BLaER1 treated with 17β-estradiol and CSF1 and Interleukin-3, amounts not matched to agents 10 nM and 100 nM (cell line): Measurements from ENCODE around the gene PMEPA1.
A peak's percentile ranks its signal among the peaks of the same experiment; 100 is the strongest.

ENCODE experiments used
- H3K27ac ChIP-seq, 11 experiments: shearing (Covaris generic); formaldehyde crosslinking; 2 replicates each; pipeline ENCODE4 v1.8.1; 2022
- H3K27me3 ChIP-seq, 11 experiments: shearing (Covaris generic); formaldehyde crosslinking; 2 replicates each; pipeline ENCODE4 v1.8.1; 2022
- H3K36me3 ChIP-seq, 11 experiments: shearing (Covaris generic); formaldehyde crosslinking; 2 replicates each; pipeline ENCODE4 v1.8.1; 2022
- H3K4me1 ChIP-seq, 10 experiments: shearing (Covaris generic); formaldehyde crosslinking; 2 replicates each; pipeline ENCODE4 v1.8.1; 2022
- H3K4me2 ChIP-seq, 11 experiments: shearing (Covaris generic); formaldehyde crosslinking; 2 replicates each; pipeline ENCODE4 v1.8.1; 2022
- H3K4me3 ChIP-seq, 10 experiments: shearing (Covaris generic); formaldehyde crosslinking; 2 replicates each; pipeline ENCODE4 v1.8.1; 2022
- H3K9ac ChIP-seq, 11 experiments: shearing (Covaris generic); formaldehyde crosslinking; 2 replicates each; pipeline ENCODE4 v1.8.1; 2022
- H3K9me3 ChIP-seq, 11 experiments: shearing (Covaris generic); formaldehyde crosslinking; replicated peaks in 1 of 11; 2 replicates each; pipeline ENCODE4 v1.8.1; 2022
- H4K20me1 ChIP-seq, 11 experiments: shearing (Covaris generic); formaldehyde crosslinking; 2 replicates each; pipeline ENCODE4 v1.8.1; 2022
- Cebpa-rat ChIP-seq, 11 experiments: shearing (Covaris generic); IDR thresholded peaks; 2 replicates each; pipeline ENCODE4 v1.8.1; 2022

The PMEPA1 gene

DNA sequence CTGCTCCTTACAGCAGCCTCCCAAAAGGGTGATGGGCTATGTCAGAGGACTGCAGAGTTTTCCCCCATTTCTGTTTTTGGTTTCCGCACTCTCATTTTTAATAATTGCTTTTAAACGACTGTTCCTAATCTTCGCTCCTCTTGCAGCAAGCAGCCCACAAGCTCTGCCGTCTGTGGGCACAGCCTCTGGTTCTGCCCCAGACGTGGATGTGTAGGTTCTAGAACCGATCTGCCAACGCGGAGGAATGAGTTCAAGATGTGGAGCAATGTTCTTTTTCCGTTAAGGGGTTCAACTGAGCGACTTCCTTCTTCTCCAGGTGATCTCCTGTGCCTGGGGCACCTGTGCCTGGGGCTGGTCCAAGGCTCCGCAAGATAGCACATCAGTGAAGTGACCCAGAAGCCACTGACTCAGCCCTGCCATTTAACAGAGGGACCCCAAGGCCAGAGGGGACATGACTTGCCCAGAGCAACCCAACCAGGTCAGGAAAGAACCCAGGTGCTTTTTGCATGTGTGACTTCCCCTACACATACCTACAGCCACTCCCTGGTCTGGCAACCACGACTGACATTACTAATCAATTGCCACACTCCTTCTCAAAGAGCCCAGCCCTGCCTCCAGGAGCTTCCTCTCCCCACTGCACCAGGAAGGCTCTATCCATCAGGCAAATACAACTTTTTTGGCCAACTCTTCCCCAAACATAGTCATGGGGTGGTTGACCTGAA is 22.7 kb downstream of the PMEPA1 start:
- no peaks in the 10 kb centered on the region for H3K9me3 ChIP-seq
- peaks cover 91 to 100% (median 100%) of the 10 kb centered on the region in 10 experiments for H3K4me1 ChIP-seq
- peaks cover 0 to 100% (median 91%) of the 10 kb centered on the region in 11 experiments; a peak in 20 of 22 replicates for H4K20me1 ChIP-seq
- no peaks in the 10 kb centered on the region for H3K36me3 ChIP-seq
- TF ChIP-seq Cebpa-rat (IDR thresholded peaks at IDR 0.05): no peak
- peak overlapping the region in 4 of 11 experiments; percentile 75 to 86 (median 83); a peak in 7 of 22 replicates for H3K27ac ChIP-seq
- no peak overlapping the region for H3K4me3 ChIP-seq
- peaks cover 0 to 100% (median 0%) of the 10 kb centered on the region in 11 experiments; a peak in 8 of 22 replicates for H3K27me3 ChIP-seq
- H3K4me2 ChIP-seq: peak overlapping the region in 10 of 11 experiments; percentile 68 to 98 (median 87); a peak in 18 of 22 replicates
- peak overlapping the region in 2 of 11 experiments; percentile 76 to 80; a peak in 4 of 22 replicates for H3K9ac ChIP-seq

DNA sequence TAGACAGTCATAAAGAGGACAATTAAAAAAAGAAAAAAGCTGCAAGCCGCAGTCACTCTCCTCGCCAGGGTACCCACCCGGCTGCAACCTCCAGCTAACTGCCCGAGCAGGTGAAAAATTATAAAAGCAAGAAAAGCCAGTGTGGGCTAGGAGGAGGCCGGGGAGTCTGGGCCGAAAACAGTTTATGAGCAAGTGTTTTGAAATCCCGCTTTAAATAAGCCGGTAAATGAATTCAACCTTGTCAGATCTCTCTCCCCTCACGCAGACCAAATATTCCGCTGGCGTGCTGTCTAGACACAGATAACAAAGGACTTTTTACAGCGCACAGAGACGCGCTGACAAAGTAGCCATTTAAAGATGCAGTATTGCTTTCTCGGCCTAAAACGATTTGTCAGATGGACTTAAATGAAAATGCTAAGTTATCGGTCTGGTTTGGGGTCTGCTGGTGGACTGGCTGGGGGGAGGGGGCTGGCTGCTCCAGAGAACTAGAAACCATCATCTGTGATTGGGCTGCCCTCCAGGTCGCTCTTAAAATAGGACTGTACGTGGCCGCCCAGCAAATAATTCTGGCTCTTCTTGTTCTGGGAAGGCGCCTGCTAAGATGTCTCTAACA is 24.6 kb downstream of the PMEPA1 start:
- Histone ChIP-seq H4K20me1 (peaks cover 0 to 100% (median 91%) of the 10 kb centered on the region in 11 experiments; a peak in 19 of 22 replicates), H3K4me2 (peak overlapping the region; percentile 49 to 98 (median 84)), H3K27ac (peak overlapping the region in 6 of 11 experiments; percentile 34 to 86 (median 79); a peak in 10 of 22 replicates), H3K4me1 (peaks cover 91 to 100% (median 100%) of the 10 kb centered on the region in 10 experiments), H3K4me3 (peak overlapping the region in 5 of 10 experiments; percentile 17 to 52 (median 42); a peak in 6 of 20 replicates), H3K36me3 (no peaks in the 10 kb centered on the region), H3K9me3 (no peaks in the 10 kb centered on the region), H3K9ac (peak overlapping the region in 6 of 11 experiments; percentile 23 to 80 (median 70); a peak in 12 of 22 replicates), H3K27me3 (peaks cover 0 to 100% (median 0%) of the 10 kb centered on the region in 11 experiments; a peak in 8 of 22 replicates)
- no peak for TF ChIP-seq Cebpa-rat (IDR thresholded peaks at IDR 0.05)

GRCh38 chr20:57684808-57685140 is 25.0 kb downstream of the PMEPA1 start:
- Histone ChIP-seq H3K4me2 (peak overlapping the region; percentile 49 to 98 (median 84)), H3K4me3 (peak overlapping the region in 5 of 10 experiments; percentile 17 to 52 (median 42); a peak in 6 of 20 replicates), H3K36me3 (no peaks in the 10 kb centered on the region), H3K27ac (peak overlapping the region in 6 of 11 experiments; percentile 34 to 86 (median 79); a peak in 10 of 22 replicates), H4K20me1 (peaks cover 0 to 100% (median 91%) of the 10 kb centered on the region in 11 experiments; a peak in 20 of 22 replicates), H3K9me3 (no peaks in the 10 kb centered on the region), H3K4me1 (peaks cover 91 to 100% (median 100%) of the 10 kb centered on the region in 10 experiments), H3K9ac (peak overlapping the region in 6 of 11 experiments; percentile 23 to 80 (median 70); a peak in 11 of 22 replicates), H3K27me3 (peaks cover 0 to 100% (median 0%) of the 10 kb centered on the region in 11 experiments; a peak in 8 of 22 replicates)
- TF ChIP-seq Cebpa-rat (IDR thresholded peaks at IDR 0.05): no peak

DNA sequence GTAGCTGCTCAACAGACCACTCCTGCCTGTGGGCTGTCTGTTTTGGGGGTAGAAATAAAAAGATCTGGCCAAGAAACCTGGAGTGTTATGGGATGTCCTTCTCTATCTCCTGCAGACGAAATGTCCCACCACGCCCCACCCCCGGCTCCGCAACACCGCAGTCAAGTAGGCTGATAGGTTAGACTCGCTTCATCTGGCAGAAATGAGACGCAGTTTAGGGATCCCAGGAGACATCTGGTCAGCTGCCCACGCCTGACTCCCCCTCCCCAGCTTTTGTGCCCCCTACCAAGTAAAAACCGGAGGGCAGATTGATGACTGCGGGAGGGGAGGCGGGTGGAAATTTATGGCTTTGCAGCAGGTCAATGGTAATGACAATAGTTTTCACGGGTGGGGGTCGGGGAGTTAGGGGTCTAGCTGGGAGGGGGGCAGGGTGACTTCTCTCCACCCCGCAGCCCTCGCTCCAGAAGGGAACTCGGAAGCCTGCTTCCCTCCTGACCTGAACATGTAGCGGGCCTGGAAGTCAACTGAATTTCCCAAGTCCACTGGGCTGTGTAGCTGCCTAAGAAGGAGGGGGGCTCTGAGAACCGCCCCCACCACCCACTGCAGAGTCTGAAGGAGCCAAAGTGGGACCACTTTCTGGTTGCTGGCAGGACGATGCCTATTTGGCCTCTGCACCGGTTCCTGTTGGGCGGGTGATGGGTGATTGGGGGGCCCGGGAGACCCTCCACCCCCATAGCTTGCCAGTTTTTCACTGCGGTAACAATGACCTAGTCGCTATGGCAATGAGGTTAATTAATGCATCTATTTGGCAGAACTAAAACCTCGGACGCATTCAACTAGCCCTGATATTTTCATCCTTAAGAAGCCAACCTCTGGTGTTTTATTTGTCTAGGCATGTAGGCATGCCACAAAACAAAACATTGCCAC is 25.7 kb downstream of the PMEPA1 start:
- peak overlapping the region in 6 of 11 experiments; percentile 23 to 80 (median 70); a peak in 12 of 22 replicates for H3K9ac ChIP-seq
- H3K27me3 ChIP-seq: peaks cover 0 to 100% (median 0%) of the 10 kb centered on the region in 11 experiments; a peak in 8 of 22 replicates
- H3K36me3 ChIP-seq: no peaks in the 10 kb centered on the region
- TF ChIP-seq Cebpa-rat (IDR thresholded peaks at IDR 0.05): no peak
- peak overlapping the region in 4 of 10 experiments; percentile 18 to 52 (median 44); a peak in 6 of 20 replicates for H3K4me3 ChIP-seq
- H3K27ac ChIP-seq: peak overlapping the region in 6 of 11 experiments; percentile 53 to 86 (median 79); a peak in 10 of 22 replicates
- H3K4me2 ChIP-seq: peak overlapping the region; percentile 65 to 98 (median 84)
- no peaks in the 10 kb centered on the region for H3K9me3 ChIP-seq
- H3K4me1 ChIP-seq: peaks cover 87 to 100% (median 100%) of the 10 kb centered on the region in 10 experiments
- H4K20me1 ChIP-seq: peaks cover 0 to 100% (median 91%) of the 10 kb centered on the region in 11 experiments; a peak in 20 of 22 replicates

GRCh38 chr20:57683287-57683686 is 26.5 kb downstream of the PMEPA1 start:
- Histone ChIP-seq H3K9me3 (no peaks in the 10 kb centered on the region), H3K36me3 (no peaks in the 10 kb centered on the region), H3K27me3 (peaks cover 0 to 100% (median 0%) of the 10 kb centered on the region in 11 experiments; a peak in 8 of 22 replicates), H3K27ac (peak overlapping the region in 8 of 11 experiments; percentile 8 to 86 (median 70); a peak in 15 of 22 replicates), H3K4me1 (peaks cover 78 to 100% (median 100%) of the 10 kb centered on the region in 10 experiments), H3K4me3 (peak overlapping the region in 4 of 10 experiments; percentile 7 to 52 (median 44); a peak in 6 of 20 replicates), H4K20me1 (peaks cover 0 to 100% (median 90%) of the 10 kb centered on the region in 11 experiments; a peak in 20 of 22 replicates), H3K4me2 (peak overlapping the region; percentile 65 to 98 (median 84)), H3K9ac (peak overlapping the region in 8 of 11 experiments; percentile 29 to 80 (median 62); a peak in 14 of 22 replicates)
- no peak for TF ChIP-seq Cebpa-rat (IDR thresholded peaks at IDR 0.05)

DNA sequence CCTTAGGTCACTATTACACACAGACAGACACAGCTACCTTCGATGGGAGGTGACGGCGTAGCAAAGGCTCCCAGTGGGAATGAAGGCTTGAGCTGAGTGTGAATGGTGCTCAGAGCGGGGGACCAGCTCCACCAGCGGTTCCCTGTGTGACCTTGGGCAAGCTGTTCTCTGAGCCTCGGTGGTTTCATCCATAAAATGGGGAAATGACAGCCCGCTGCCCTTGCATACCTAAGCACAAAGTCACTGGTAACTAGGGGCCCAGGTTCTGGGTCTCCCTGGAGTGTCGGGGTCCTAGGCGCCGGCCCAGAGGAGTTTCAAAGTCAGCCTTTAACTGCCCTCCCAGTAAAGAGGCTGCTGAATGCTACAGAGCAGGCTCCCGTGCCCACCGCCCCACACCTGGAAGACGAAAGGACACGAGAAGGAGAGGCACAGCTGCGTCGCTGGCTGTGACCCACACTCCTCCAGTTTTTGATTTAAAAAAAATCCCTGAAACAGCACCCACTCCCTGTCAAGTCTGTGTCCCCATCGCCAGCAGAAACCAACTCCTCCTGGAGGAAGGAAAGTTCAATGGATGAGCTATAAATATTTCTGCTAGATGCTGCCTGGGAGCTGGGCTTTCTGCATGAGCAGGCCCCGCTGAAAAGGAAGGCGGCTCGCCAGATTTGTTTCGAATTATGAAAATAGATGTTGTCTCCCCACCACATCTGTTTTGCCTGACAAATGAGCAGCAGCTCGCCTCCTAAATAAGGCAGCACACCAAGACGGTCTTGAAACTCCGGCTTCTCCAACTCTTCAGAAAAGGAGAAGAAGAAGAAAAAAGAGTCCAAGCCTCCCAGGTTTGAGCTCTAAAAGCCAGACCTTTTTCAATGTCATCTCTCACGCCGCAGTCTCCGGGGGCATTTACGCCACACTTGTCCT is 27.4 kb downstream of the PMEPA1 start:
- Histone ChIP-seq H3K9me3 (no peaks in the 10 kb centered on the region), H3K27me3 (peaks cover 0 to 98% (median 0%) of the 10 kb centered on the region in 11 experiments; a peak in 8 of 22 replicates), H3K4me2 (peak overlapping the region; percentile 65 to 98 (median 84)), H3K27ac (peak overlapping the region in 8 of 11 experiments; percentile 15 to 86 (median 70); a peak in 16 of 22 replicates), H3K4me1 (peaks cover 76 to 100% (median 100%) of the 10 kb centered on the region in 10 experiments), H4K20me1 (peaks cover 0 to 100% (median 82%) of the 10 kb centered on the region in 11 experiments; a peak in 20 of 22 replicates), H3K4me3 (peak overlapping the region in 4 of 10 experiments; percentile 7 to 52 (median 44); a peak in 5 of 20 replicates), H3K36me3 (no peaks in the 10 kb centered on the region), H3K9ac (peak overlapping the region in 8 of 11 experiments; percentile 29 to 80 (median 62); a peak in 15 of 22 replicates)
- no peak for TF ChIP-seq Cebpa-rat (IDR thresholded peaks at IDR 0.05)
